Fibroblast of the aortic adventitia (primary cell): ENCODE data around the gene CCDC17. TPM values are rescaled to one million over a fixed set of nuclear protein-coding genes. Genes with fewer than 3 reads are reported as not detected.
A peak's percentile ranks its signal among the peaks of the same experiment; 100 is the strongest.

ENCODE experiments used
- DNase-seq: peaks from one replicate; pipeline ENCODE4 v3.0.0-alpha.2; 2010; ENCODE audit warnings: low read depth
- H3K4me3 ChIP-seq: 2 replicates; pipeline ENCODE4 v1.5.1; 2011; ENCODE audit warnings: low read depth, mild to moderate bottlenecking, control low read depth, low read length, moderate library complexity
- CTCF ChIP-seq: IDR thresholded peaks from 2 replicates; pipeline ENCODE4 v1.5.1; 2011; ENCODE audit warnings: mild to moderate bottlenecking, low read length, control low read depth, inconsistent platforms; ENCODE audit not compliant: insufficient read depth
- small RNA-seq: library from RNA; depleted of rRNA; stranded (forward); fragments of <200 nt; gene quantifications from one replicate; pipeline ENCODE3, GENCODE V24; 2012
- total RNA-seq: library from RNA; depleted of rRNA; stranded (reverse); fragments of >200 nt; gene quantifications from 2 replicates; pipeline ENCODE4 v1.2.3, GENCODE V29; 2012; ENCODE audit warnings: low replicate concordance

Gene CCDC17
- total RNA-seq, 1 donor: 0.72 TPM

GRCh38 chr1:45583666-45584350 is 40.0 kb downstream of the CCDC17 start, which contains the start of gene NASP:
Gene NASP, plus strand, starts transcription at chr1:45584041. Its CDS starts 106 bp downstream, at chr1:45584147.
- H3K4me3 ChIP-seq: peak within 1 kb of the TSS; percentile 81
- DNase-seq: peak; percentile 79
- no peak for TF ChIP-seq CTCF

- TF ChIP-seq CTCF: no peak
- DNase-seq: peak; percentile 97
- H3K4me3 ChIP-seq: peak overlapping the region; percentile 81
These were observed 40.6 kb downstream of the CCDC17 start for GRCh38 chr1:45583264-45583665.

GRCh38 chr1:45574105-45574626 is 49.7 kb downstream of the CCDC17 start:
- no peak for DNase-seq
- H3K4me3 ChIP-seq: no peak overlapping the region
- TF ChIP-seq CTCF: no peak

GRCh38 chr1:45573231-45573804 is 50.5 kb downstream of the CCDC17 start:
- no peak for DNase-seq
- no peak for TF ChIP-seq CTCF
- H3K4me3 ChIP-seq: no peak overlapping the region

GRCh38 chr1:45570631-45571030 is 53.2 kb downstream of the CCDC17 start:
- no peak overlapping the region for H3K4me3 ChIP-seq
- no peak for TF ChIP-seq CTCF
- DNase-seq: no peak

Small RNA genes within 50 kb of the gene (small RNA-seq; reads per million reads assigned to genes)
- not detected for gene AL355480.1
- gene AL355480.2: not detected
- not detected for gene AL355480.3
- not detected for gene AL355480.4

Other genes starting within 250 kb of the CCDC17 start
- 2.0 and 5.7 TPM in 2 replicates for gene TESK2, start 132.9 kb downstream of the CCDC17 start, total RNA-seq
- gene CCDC163, start 124.0 kb downstream of the CCDC17 start, total RNA-seq: 0.57 and 1.5 TPM in 2 replicates
- 2.2 and 5.2 TPM in 2 replicates for gene MMACHC, start 123.8 kb downstream of the CCDC17 start, total RNA-seq
- gene PRDX1, start 102.2 kb downstream of the CCDC17 start, total RNA-seq: 272 and 467 TPM in 2 replicates
- 128 and 174 TPM in 2 replicates for gene AKR1A1, start 73.2 kb downstream of the CCDC17 start, total RNA-seq
- gene NASP, start 40.0 kb downstream of the CCDC17 start, total RNA-seq: 57.1 and 118 TPM in 2 replicates
- 119 and 143 TPM in 2 replicates for gene GPBP1L1, start 62.5 kb upstream of the CCDC17 start, total RNA-seq
- gene TMEM69, start 64.1 kb upstream of the CCDC17 start, total RNA-seq: 6.3 and 24.4 TPM in 2 replicates
- gene IPP, start 126.6 kb upstream of the CCDC17 start, total RNA-seq: 11.7 and 14.1 TPM in 2 replicates
- 18.6 and 28.3 TPM in 2 replicates for gene MAST2, start 179.6 kb upstream of the CCDC17 start, total RNA-seq